HL-60/S4 treated with phorbol 12-myristate 13-acetate at 8.2 ng/mL for 4 days and 3 days (cell line): ENCODE measurements around the gene PIK3C2A.

Experiments used
- in situ Hi-C: fragments of 300-500 bp; cut with MboI; formaldehyde crosslinking; loops from 2 replicates; pipeline ENCODE4 v1.15.0; 2022; ENCODE audit warnings: low sequenced_read_pairs

Gene PIK3C2A

GRCh38 chr11:17164361-17165246 lies 43.2 kb downstream of the PIK3C2A start:
- in situ Hi-C loops, result no loop called here

GRCh38 chr11:17163736-17164135 lies 44.0 kb downstream of the PIK3C2A start:
- in situ Hi-C loops, result no loop called here

- in situ Hi-C loops, result no loop called here
Measured at GRCh38 chr11:17163291-17163690, 44.5 kb downstream of the PIK3C2A start.

GRCh38 chr11:17162376-17162775 lies 45.4 kb downstream of the PIK3C2A start:
- in situ Hi-C loops, result no loop called here

GRCh38 chr11:17161515-17161914 lies 46.3 kb downstream of the PIK3C2A start:
- in situ Hi-C loops, result no loop called here

- in situ Hi-C loops, result no loop called here
Measured at GRCh38 chr11:17159441-17159840, 48.3 kb downstream of the PIK3C2A start.
